ENCODE data around the gene NLRP11.
"Not testable (repeated sequence)": the region's sequence is repeated elsewhere in the genome, so short reads cannot be mapped to it uniquely, and the experiment has no call there.

NLRP11 gene

GRCh38 chr19:55801416-55801815 lies 30.4 kb downstream of the NLRP11 start:
- no peak overlapping the region for H3K4me3 ChIP-seq (ENCODE audit: low read length)
- TF ChIP-seq CTCF (conservative IDR thresholded peaks at IDR 0.05; ENCODE audit: low read depth, low read length): no peak
- no peak for DNase-seq (ENCODE audit: low read depth)

- no peak for TF ChIP-seq CTCF (conservative IDR thresholded peaks at IDR 0.05; ENCODE audit: low read depth, low read length)
- no peak for DNase-seq (ENCODE audit: low read depth)
- H3K4me3 ChIP-seq (ENCODE audit: low read length): no peak overlapping the region
These were observed 36.8 kb downstream of the NLRP11 start for GRCh38 chr19:55795021-55795420.

GRCh38 chr19:55781112-55781511 lies 50.7 kb downstream of the NLRP11 start:
- H3K4me3 ChIP-seq (ENCODE audit: low read length): no peak overlapping the region
- no peak for DNase-seq (ENCODE audit: low read depth)
- TF ChIP-seq CTCF (conservative IDR thresholded peaks at IDR 0.05; ENCODE audit: low read depth, low read length): no peak

GRCh38 chr19:55778331-55778730 lies 53.5 kb downstream of the NLRP11 start:
- no peak overlapping the region for H3K4me3 ChIP-seq (ENCODE audit: low read length)
- no peak for DNase-seq (ENCODE audit: low read depth)
- TF ChIP-seq CTCF (conservative IDR thresholded peaks at IDR 0.05; ENCODE audit: low read depth, low read length): no peak

- no peak for TF ChIP-seq CTCF (conservative IDR thresholded peaks at IDR 0.05; ENCODE audit: low read depth, low read length)
- DNase-seq (ENCODE audit: low read depth): no peak
- H3K4me3 ChIP-seq (ENCODE audit: low read length): no peak overlapping the region
These were observed 54.3 kb downstream of the NLRP11 start for GRCh38 chr19:55777528-55777927.

- H3K4me3 ChIP-seq (ENCODE audit: low read length); DNase-seq (ENCODE audit: low read depth): not testable (repeated sequence)
These were observed 62.2 kb downstream of the NLRP11 start for GRCh38 chr19:55769632-55770031.

GRCh38 chr19:55768818-55769217 lies 63.0 kb downstream of the NLRP11 start, which contains the start of gene RFPL4AL1:
RFPL4AL1 (plus strand) TSS chr19:55769118; CDS start chr19:55771805, 2,687 bp downstream.
- not testable (repeated sequence) for DNase-seq (ENCODE audit: low read depth); H3K4me3 ChIP-seq (ENCODE audit: low read length)

- no peak for TF ChIP-seq CTCF (conservative IDR thresholded peaks at IDR 0.05; ENCODE audit: low read depth, low read length)
- no peak overlapping the region for H3K4me3 ChIP-seq (ENCODE audit: low read length)
- no peak for DNase-seq (ENCODE audit: low read depth)
These were observed 65.3 kb downstream of the NLRP11 start for GRCh38 chr19:55766466-55766865.

- DNase-seq (ENCODE audit: low read depth); H3K4me3 ChIP-seq (ENCODE audit: low read length): not testable (repeated sequence)
These were observed 73.0 kb downstream of the NLRP11 start, which contains the start of gene RFPL4A for GRCh38 chr19:55758797-55759196. RFPL4A (plus strand) TSS chr19:55759097; CDS start chr19:55761801, 2,704 bp downstream.

GRCh38 chr19:55756808-55757207 lies 75.0 kb downstream of the NLRP11 start:
- H3K4me3 ChIP-seq (ENCODE audit: low read length); DNase-seq (ENCODE audit: low read depth): not testable (repeated sequence)
